Middle frontal gyrus (tissue), 1 donor: Measurements from ENCODE around the gene RRM1.
A peak's percentile ranks its signal among the peaks of the same experiment; 100 is the strongest.
"Not testable (repeated sequence)": the region's sequence is repeated elsewhere in the genome, so short reads cannot be mapped to it uniquely, and the experiment has no call there.

ENCODE experiments used
- DNase-seq: peaks from one replicate; pipeline ENCODE4 v3.0.0-alpha.2; 2015; ENCODE audit warnings: low spot score; ENCODE audit errors: extremely low spot score

Gene RRM1

GRCh38 chr11:4094348-4095291 is at the start of gene RRM1:
Gene RRM1, plus strand, starts transcription at chr11:4094799. Its CDS starts 214 bp downstream, at chr11:4095013.
- DNase-seq = peak; percentile 93

- peak; percentile 77 for DNase-seq
Observed at GRCh38 chr11:4044976-4045646, 49.5 kb upstream of the RRM1 start.

GRCh38 chr11:4048340-4048739 is 46.3 kb upstream of the RRM1 start:
- no peak for DNase-seq

DNA sequence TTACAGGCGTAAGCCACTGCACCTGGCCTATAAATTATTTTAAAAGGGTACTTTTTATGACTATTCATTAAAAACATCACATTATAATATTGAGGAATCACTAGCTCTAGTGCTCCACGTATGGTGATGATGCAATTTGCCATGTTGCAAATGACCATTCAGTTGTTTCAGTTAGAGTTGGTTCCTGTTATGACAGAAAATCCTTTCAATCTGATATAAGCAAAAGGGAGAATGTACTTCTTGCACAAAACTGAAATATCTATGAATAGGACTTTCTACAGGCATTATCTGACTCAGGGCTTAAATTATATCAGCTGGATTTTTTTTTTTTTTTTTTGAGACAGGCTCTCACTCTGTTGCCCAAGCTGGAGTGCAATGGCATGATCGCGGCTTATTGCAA is 45.6 kb upstream of the RRM1 start:
- no peak for DNase-seq

DNA sequence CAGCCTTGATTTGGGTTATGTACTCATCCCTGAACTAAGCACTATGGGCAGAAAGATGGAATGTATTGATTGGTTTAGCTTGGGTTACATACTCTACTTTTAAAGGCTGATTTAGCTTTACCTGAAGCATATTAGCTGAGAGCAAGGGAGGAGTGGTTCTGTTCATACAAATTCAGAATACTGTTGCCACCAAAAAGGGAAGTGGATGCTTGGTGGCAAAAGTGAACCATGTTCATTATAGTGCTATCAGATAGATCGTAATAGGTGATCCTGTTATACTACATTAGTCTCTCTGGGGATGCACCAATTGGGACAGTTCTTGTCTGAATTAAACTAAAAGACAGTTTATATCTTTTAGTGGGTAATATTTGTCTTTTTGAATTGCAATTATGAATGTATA is 44.5 kb upstream of the RRM1 start:
- no peak for DNase-seq

- not testable (repeated sequence) for DNase-seq
Observed at GRCh38 chr11:4053200-4053599, 41.4 kb upstream of the RRM1 start.

DNA sequence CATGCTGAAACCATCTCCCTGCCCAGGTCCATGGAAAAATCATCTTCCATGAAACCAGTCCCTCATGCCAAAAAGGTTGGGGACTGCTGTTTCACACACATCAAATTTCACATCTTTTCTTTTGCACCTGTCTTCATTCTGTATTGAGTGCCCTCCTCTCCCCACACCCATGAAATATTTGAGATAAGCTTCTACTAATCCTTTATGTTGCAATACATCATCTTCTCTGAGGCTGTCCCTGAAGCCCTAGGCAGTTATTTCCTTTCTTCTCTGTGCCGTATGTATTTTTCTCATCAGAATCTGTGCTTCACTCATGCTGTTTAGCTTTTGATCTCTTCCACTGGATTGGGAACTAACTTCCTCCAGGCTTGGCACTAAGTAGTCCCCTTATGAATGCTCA is 40.0 kb upstream of the RRM1 start:
- DNase-seq = no peak

GRCh38 chr11:4059424-4059823 is 35.2 kb upstream of the RRM1 start:
- DNase-seq = no peak

GRCh38 chr11:4060182-4060923 is 34.2 kb upstream of the RRM1 start:
- DNase-seq = no peak

GRCh38 chr11:4061700-4062099 is 32.9 kb upstream of the RRM1 start:
- no peak for DNase-seq

GRCh38 chr11:4063348-4063747 is 31.3 kb upstream of the RRM1 start:
- no peak for DNase-seq

DNA sequence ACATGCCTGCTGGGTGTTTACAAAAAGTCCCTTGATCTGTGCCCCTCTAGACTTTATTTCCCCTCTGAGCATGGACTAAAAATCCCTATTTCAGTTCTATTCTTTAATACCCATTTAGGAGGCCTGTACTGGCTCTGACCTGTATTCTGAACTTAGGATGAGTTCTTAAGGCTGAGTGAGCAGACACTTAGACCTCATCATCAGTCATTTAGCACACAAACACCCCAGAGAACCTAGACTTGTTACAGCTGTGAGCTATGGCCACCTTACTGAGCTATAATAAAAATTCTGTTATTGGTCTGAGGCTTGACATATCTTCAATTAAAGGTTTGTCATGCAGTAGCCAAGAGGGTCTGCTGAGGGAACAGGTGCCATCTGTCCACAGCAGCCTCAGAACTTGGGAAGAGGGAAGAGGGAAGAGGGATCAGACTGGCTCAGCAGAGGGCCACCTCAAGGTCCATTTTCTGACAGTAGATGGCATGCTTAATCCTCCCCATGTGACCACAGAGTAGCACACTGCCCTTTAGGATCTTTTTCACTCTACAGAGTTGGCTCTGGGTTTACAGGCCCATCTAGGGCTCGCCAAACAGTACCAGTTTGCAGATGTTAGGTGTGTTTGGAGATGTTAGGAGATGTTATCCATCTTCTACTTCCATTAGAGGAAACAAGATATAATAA is 30.2 kb upstream of the RRM1 start:
- no peak for DNase-seq

DNA sequence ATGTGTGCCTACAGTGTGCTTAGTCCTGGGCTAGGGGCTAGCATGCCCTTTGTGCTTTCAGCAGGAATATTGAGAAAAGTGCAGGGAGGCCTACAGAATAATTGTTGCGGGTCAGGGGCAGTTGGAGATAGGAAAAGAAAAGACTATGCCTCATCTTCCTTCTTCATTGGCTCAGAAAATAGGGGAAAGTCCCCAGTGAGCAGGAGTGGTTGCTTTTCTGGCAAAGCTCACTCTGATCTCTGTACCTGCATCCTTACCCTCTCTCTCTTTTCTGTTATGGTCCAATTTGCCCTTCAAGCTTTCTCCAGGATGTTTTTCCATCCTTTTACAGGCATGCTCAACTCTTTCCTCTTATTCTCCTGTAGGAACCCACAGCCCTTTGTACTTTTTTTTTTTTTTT is 29.5 kb upstream of the RRM1 start:
- no peak for DNase-seq

- DNase-seq = no peak
Observed at GRCh38 chr11:4065601-4066377, 28.8 kb upstream of the RRM1 start.

GRCh38 chr11:4066910-4067309 is 27.7 kb upstream of the RRM1 start:
- no peak for DNase-seq

DNA sequence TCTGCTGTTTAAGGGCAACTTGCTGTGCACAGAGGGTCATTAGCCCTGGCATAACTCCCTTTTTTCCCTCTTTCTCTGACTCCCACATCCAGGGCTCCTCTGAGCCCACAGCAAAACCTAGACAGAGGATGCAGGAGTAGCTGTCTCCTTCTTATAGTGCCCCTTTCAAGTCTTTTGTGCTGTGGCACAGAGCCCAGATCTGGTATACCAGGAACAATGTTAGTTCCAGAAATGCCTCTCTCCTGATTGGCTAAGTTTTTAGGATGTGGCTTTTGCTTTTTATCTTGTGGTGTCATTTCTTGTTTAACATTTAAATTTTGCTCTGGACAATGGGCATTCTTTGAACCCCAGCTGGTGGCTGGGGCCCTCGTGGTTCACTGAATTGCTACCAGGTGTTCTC is 25.6 kb upstream of the RRM1 start:
- DNase-seq = no peak

GRCh38 chr11:4071325-4071724 is 23.3 kb upstream of the RRM1 start:
- no peak for DNase-seq

DNA sequence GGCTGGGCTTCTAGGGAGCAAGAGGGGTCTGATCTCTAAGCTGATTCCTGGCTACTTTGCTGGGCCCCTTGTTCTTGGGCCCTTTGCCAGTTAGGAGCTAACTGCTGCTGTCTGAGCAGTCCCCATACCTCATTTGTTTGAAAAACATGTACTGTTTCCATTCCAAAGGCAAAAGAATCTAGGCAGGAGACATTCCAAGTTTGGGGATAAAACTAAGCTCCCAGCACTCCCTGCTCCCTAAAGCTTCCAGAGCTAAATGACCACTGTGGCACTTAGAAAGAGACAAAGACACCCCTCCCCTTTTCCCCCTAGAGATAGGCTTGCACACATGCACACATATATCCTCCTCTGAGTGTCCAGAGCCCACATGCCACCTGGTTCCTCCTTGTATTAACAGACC is 22.7 kb upstream of the RRM1 start:
- no peak for DNase-seq

DNA sequence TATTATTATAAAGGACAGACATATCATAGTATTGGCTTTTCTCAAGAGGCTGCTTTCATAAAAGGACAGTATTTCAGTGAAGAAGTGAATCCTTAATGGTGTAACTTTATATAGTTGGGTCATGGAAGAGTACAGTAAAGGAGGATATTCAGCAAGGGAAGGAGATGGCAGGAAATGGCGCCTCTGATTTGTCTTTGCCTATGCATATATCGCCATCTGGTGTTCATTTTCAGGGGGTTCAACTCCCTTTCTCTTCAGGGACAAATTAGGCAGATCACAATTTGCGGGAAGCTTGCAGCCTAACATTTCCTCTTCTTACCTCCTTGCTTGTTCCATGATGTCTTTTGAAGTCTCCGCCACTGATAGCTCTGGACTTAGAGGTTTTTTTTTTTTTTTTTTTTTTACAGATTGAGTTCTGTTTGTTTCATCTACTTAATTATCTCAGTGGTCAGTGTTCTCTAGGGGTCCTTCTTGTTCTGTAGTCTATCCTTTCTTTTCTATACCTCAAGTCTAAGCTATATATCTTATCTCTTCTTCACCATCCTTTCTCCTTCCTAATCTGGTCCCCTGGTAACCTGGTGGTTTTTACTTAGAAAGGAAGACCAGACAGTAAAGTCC is 21.8 kb upstream of the RRM1 start:
- peak; percentile 70 for DNase-seq

- DNase-seq = no peak
Observed at GRCh38 chr11:4074266-4074665, 20.3 kb upstream of the RRM1 start.
